Lower leg skin (tissue), 3 donors: ENCODE results near the gene TFEC.

Source experiments
- POLR2A ChIP-seq, 2 donors: fragments of 450-650 bp; IDR thresholded peaks; one replicate each; pipeline ENCODE4 v1.6.1; 2016 to 2017; ENCODE audit warnings: antibody characterized with exemption in 2 of 2, mild to moderate bottlenecking in 1 of 2, moderate library complexity in 1 of 2
- TF ChIP-seq, protein P1 (sequence below), 3 donors: fragments of 450-650 bp; IDR thresholded peaks; one replicate each; pipeline ENCODE4 v1.5.1; 2016; ENCODE audit warnings: antibody characterized with exemption in 3 of 3, mild to moderate bottlenecking in 3 of 3, moderate library complexity in 2 of 3

DNA sequence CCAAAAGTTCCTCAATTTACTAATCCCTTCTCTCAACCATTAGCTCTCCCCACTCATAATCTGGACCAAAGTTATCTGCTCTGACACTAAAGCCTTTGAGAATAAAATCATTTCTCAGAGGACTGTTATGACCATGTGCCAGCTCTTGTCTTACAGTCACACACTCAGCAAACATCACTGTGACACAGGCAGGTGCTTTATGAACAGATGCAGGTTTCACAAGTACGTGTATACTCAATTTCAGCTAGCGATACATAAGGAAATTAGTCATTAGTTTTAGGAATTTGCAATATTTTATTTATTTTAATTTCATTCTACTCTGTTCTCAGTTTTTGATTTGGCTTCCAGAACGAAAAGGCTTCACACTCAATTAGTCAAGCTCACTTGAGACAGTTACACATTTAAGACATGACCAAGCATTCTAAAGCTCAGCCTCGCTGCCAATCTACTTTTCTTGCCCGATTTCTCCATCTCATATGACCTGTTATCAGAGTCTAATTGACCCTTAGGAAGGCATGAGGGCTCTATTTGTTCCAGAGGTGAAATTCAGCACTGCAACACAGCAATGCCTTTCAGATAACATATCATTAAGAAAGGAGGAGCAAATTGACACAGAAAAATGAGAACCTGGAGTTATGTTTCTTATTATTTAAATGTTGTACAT, 76.8 kb downstream of the TFEC start:
- TF ChIP-seq, protein P1, sequence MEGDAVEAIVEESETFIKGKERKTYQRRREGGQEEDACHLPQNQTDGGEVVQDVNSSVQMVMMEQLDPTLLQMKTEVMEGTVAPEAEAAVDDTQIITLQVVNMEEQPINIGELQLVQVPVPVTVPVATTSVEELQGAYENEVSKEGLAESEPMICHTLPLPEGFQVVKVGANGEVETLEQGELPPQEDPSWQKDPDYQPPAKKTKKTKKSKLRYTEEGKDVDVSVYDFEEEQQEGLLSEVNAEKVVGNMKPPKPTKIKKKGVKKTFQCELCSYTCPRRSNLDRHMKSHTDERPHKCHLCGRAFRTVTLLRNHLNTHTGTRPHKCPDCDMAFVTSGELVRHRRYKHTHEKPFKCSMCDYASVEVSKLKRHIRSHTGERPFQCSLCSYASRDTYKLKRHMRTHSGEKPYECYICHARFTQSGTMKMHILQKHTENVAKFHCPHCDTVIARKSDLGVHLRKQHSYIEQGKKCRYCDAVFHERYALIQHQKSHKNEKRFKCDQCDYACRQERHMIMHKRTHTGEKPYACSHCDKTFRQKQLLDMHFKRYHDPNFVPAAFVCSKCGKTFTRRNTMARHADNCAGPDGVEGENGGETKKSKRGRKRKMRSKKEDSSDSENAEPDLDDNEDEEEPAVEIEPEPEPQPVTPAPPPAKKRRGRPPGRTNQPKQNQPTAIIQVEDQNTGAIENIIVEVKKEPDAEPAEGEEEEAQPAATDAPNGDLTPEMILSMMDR (IDR thresholded peaks at IDR 0.05), result no peak
- TF ChIP-seq POLR2A (IDR thresholded peaks at IDR 0.05), result no peak
